C1 segment of cervical spinal cord (tissue), 14 donors: ENCODE data around the gene ANK2.
A peak's percentile ranks its signal among the peaks of the same experiment; 100 is the strongest.
"Not testable (repeated sequence)": the region's sequence is repeated elsewhere in the genome, so short reads cannot be mapped to it uniquely, and the experiment has no call there.

Source experiments
- DNase-seq, 14 donors: peaks; one replicate each; lab custom pipeline; 2025; lab: John Stamatoyannopoulos, UW

ANK2 gene

DNA sequence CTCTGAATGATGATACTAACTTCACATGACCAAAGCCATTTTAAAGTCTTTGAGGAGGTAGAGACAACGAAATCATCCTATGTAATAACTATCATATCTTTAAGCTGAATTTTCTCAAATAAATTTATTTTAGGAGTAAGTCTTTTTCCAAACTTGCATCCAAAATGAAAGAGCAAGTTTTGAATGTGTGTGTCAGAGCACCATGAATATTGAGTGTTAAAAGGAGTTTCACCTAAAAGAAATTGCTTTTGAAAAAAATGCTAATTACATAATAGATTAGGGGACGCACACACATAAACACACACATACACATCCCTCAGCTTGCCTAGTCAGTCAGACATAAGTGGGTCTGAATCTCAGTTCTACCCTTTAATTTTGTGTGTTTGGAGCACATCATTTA is 1.9 kb downstream of the ANK2 start:
- peak in 1 of 14 donors; percentile 49 for DNase-seq

DNA sequence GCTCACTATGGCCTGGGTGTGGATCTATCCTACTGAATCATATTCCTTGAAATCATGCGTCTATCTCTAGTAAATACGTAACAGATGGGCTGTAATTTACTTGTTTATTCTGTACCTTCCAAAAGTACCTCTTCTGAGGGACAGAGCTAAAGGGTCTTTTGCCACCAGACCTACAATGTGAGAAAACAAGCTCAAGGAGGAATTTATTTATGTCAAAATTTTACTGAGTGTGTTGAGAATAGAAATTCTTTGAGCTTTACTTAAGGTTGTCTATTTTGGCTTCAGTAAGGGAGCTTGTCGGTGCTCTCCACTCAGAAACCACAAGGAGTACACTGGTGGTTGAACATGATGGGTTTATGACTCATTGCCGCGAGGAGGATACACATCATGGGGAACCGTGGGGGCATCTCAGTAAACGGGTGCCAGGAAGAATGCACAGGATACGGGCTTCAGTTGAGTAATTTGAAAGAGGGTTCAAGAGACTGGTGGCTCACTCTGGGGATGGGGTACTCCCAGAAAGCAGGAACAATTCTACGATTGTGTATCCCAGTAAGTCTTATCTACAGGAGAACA is 3.0 kb downstream of the ANK2 start:
- DNase-seq = peak in 1 of 14 donors; percentile 72

DNA sequence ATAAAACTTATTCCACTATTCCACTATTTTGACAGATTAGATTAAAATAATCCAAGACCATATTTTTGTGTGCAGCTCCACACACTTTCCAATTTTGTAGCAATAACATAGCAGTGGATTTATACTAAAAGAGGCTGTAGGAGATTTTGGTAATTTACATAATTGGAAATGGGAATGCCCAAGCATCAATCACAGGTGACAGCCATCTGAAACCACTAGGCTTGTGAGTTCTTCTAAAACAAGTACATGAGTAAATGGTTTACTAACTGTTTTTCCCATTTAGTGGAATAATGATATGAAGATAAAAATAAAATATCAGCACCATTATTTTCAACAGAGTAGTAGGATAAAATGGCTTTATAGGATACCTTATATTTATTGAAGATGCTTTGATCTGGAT is 4.4 kb downstream of the ANK2 start:
- DNase-seq = no peak

DNA sequence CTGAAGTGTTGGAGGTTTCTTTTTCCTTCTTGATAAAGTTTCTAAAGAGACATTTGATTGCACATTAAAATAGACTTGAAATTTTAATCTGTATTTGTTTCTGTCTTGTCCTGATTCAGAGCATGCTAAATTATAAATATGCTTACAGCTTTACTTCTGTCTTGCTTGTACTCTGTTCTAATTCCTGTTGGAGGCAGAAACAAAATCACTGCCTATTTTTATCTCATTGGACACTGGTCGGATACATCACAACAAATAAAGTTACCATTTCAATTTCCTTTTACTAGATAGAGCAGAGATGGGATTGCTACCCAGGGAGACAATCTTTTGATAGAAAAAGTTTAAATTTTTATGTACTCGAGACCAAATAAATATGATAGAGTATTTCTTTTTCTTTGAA is 6.9 kb downstream of the ANK2 start:
- DNase-seq = no peak

DNA sequence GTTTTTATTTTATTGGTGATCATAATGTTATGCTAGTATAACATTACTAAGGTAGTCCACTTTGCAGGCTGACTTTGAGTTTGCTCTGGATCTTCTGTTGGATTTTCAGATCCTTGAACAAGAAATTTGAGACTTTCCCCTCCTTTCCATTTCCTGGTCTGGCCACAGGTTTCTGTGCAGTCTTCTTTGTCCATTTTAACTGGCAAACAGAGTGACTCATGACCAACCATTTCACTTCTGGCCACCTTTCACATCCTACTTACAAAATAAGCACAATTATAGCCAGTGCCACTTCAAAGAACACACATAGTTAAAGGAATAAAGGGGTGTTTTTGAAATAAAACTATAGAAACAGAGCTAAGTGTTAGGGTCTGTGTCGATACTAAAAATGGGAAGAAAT is 8.4 kb downstream of the ANK2 start:
- peak in 1 of 14 donors; percentile 13 for DNase-seq

DNA sequence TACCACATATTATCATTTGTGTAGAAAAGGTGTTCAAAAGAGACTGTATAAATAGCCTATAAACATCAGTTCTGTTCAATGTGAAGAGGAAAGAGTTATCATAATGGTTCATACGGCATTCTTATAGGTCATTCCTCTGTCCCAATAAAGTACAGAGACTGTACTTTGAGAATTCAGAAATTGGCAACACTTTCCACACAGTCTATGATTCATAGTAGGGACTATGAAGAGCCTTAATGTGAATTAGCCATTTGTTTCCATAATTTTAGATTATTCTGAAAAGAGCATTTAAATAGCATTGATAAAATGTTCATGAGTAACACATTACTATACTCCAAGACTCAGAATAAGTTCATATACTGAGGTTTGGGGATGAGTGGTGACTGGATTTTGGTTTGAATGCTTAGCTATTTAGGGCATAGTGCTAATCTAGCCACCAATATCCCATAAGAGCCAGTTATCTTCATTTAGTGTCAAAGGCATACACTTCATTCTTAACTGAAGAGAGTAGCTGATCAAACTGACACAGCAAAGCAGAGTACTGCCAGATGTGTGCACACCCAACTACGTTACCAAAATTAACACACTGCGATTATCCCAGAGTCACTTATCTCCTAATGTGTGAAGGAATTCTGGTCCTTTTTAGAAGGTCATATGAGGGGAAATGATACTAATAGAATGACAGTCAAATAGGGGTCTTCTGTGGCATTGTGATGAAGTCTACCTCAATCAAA is 10.2 kb downstream of the ANK2 start:
- DNase-seq = no peak

DNA sequence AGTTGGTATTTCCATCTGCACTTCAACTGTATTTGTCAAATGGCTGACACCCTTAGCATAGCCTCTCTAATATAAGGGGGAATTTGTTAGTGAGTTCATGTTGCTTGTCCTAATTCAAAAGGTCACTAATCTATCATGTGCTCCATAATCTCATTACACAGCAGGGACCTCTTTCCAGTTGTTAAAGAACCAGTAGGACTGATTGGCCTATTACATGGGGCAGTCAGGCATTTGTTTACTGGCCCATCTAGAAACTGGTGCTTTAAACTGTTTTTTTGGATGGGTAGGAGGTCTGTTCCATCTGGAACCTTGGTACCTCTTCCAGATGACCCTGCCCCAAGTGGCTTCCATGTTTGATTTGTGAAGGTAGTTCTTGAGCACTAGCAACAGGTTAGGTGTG is 11.4 kb downstream of the ANK2 start:
- no peak for DNase-seq

DNA sequence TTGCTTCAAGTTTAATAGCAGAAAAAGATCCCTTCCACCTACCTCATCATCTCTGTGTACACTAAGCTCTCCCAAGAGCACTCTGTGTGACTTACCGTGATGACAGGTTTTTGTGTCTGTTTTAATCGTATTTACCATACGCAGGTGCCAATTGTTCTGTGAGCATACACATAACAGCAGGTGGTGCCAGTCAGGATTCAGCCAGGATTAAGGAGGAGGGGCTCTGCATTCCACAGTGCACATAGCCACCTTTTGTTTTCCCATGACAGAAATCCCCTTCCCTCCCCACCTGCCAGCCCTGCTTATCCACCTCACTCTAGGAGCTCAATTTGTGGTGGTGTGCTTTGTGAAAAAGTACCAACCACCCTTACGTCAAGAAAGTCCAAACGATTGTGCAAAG is 14.8 kb downstream of the ANK2 start:
- peak in 1 of 14 donors; percentile 27 for DNase-seq

DNA sequence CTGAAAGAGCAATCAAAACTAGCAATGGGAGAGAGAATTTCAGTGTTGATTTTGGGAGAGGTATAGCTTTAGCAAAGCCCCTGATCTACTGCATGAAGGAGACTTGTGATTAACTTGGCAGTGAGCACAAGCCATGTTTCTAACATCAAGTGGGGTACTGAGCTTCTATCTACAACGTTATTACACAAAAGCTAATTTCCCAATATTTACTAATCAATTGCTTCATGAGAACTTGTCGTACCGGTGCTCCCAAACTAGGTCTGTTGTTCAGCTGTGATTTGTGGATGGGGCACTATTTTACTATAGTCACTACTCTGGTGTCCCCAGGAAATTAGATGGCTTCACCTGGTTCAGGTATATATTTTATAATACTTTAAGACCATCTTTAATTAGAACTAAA is 16.2 kb downstream of the ANK2 start:
- no peak for DNase-seq

DNA sequence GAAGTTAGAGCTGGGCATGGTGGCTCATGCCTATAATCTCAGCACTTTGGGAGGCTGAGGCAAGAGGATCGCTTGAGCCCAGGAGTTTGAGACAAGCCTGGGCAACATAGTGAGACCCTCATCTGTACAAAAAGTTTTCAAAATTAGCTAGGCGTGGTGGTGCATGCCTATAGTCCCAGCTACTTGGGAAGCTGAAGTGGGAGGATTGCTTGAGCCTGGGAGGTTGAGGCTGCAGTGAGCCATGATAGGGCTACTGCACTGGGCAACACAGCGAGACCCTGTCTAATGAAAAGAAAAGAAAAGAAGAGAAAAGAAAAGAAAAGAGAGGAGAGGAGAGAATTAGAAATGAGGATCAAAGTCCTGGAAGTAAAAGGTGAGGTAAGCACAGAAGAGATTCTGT is 19.3 kb downstream of the ANK2 start:
- DNase-seq = not testable (repeated sequence)

DNA sequence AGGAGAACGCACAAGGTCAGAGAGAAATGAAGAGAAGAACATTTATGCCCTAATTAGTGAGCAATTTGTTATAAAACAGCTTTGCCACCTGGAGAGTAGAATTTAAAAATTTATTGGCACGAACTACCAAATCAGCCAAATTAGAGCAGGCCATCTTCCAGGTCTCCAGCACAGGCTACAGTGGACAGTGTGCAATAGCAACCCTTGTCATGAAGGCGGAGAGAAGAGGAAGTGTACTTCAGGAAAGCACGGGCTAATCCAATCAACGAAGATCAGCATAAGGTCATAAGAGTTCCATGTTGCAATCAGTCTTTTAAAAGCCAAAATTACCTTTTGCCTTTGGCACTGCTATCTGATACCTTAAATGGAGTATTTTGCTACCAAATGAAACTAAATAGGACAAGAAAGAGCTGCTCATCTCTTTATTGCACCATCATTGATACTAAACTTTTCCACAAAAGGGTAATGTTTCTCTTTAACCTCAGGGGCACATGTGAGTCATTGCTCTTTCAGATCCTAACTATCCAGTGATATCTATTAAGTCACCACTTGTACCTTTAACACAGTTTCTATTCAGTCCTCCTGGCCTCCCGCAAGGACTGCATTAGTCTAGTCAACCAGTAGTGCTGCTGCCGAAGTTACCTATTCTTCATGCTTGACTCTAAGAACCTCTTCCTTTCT is 19.9 kb downstream of the ANK2 start:
- peak in 1 of 14 donors; percentile 62 for DNase-seq

DNA sequence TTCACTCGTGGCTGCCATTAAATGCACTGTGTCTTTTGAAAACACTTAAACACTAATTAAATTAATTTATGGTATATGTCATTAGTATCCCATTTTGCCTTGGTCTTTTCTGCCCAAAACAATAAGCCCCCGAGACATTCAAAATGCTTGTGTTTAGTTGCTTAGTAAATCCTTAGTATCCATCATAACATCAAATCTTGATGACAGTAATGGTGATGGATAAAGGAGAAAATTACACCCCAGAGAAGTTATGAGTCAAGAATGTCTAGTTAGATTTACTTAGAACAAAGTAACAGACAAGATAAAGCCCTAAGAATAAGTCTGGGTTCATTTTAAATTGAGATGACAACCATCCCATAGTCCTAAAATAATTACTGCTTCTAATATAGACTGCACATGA is 21.3 kb downstream of the ANK2 start:
- no peak for DNase-seq

DNA sequence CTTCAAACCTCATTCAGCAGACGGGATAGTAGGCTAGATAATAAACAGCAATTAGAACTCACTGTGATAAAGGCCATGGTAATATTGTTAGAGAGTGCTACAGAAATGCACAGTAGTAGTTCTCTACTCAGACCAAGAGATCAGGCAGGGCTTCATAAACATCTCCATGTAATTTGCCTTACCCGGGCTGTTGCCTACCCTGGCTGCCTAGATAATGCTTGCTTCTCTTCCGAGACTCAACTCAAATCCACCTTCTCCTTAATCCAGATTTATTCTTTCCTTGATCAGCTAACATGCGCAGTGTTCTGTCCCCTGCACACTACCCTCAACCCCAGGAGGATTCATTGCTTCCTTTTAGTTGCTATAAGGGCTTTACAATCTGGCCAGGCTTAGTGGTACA is 21.8 kb downstream of the ANK2 start:
- no peak for DNase-seq

DNA sequence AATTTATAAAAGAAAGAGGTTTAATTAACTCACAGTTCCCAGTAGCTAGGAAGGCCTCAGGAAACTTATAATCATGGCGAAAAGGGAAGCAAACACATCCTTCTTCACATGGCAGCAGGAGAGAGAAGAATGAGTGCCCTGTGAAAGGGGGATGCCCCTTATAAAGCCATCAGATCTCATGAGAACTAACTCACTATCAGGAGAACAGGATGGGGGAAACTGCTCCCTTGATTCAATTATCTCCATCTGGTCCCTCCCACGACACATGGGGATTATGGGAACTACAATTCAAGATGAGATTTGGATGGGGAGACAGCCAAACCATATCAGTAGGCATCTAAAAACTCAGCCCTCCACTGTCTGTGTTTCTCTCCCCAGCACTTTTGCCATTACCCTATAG is 22.4 kb downstream of the ANK2 start:
- no peak for DNase-seq

DNA sequence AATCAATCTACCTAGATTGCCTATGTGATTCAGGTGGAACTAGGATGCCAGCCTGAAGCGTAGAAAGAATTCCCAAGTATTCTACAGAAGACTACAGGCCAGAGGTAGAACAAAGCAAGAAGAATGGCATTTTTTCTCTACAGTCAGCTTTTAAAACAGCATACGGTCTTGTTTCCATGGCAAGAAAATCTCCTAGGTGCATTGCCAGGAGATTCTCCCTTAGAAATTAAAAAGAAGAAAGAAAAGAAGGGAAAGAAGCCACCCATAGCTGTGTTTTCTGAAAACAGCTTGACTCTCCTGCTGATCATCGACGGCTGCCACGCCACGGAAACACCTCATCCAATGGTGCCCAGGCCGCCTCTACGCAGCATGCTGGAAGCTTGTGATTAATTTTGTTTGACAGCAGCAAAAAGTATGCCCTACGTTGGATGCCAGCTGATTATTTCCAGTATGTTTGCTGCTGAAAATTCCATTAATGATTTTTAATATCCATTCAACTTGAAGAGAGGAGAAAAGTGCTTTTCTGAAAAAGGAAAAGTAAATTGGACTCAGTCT is 24.1 kb downstream of the ANK2 start:
- peak in 1 of 14 donors; percentile 78 for DNase-seq

DNA sequence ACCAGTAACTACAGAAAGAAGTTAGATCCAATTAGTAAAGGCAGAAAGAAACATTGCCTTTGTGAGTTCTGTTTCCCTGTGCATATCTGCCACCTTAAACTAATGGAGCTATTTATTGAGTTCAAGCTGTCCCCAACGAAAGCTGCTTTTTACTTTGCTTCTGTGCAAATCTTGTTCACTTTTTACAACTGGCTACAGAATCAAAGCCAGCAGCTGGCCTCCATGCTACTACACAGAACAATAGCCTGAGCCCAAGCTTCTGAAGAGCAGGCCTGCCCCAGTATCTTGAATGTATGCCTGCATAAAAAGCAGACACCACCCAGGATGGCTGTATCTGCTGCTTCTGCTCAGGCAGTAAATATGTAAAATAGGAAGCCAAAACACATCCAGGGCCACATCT is 28.1 kb downstream of the ANK2 start:
- peak in 4 of 14 donors; percentile 17 to 30 (median 22) for DNase-seq

DNA sequence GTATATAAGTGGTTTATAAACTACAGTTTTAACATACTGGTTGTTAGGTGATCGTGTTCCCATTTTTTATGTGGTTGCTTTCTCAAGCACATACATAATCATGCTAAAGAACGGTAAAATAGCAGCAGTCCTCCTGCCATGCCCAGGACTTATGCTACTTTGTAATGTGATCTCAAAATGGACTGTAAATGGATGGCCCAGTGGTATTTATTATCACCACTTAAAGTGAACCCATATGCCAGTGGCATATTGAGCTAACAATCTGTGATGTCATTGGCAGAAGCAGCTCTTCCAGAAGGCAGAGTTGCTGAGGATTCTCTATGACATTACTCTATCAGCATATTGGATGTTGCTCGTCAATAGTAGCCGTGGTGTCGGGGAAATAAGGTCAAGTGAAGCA is 28.6 kb downstream of the ANK2 start:
- peak in 1 of 14 donors; percentile 19 for DNase-seq

DNA sequence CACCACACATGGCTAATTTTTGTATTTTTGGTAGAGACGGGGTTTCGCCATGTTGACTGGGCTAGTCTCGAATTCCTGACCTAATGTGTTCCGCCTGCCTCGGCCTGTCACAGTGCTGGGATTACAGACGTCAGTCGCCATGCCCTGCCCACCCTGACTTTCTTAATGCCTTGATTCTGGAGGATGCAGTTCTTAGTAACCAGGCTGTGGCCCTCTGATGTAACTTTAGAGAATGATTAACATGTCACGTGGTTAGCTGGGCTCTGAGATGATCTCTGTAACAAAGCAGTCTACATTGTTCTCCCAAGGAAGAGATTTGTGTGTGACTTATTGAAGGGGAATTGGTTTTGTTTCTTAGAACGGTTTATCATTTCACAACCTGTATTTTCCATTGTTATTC is 30.6 kb downstream of the ANK2 start:
- peak in 3 of 14 donors; percentile 9 to 33 (median 17) for DNase-seq

DNA sequence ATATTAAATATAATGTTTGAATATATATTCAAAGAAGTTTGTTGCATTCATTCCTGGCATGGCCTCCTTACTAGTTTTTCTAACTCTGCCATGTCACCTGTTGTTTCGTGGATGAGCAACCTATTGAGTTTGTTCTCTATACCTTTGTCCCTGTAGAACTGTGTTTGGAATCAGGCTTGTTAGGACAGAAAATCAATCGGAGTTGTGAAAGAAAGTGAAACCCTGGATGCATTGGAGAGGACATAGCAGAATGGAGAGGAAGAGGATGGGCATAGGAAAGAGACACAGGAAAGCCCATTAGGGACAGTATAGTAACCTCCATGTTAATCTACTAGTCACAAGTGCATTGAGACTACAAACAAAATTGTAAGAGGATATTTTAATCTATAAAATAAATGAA is 31.2 kb downstream of the ANK2 start:
- DNase-seq = no peak

DNA sequence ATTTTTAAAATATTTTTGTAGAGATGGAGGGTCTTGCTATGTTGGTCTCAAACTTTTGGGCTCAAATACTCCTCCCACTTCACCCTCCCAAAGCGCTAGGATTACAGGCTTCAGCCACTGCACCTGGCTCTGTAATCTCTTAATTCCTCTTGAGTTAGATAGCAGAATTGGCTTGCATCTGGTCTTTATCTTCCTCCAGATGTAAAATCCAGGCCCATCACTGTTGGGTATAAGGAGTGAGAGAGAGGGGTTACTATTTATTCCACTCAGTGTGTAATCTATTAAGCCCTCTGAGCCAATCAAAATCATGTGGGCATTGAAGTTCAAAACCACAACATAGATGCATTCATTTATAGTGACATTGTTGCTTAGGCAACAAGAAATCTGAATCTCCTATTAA is 33.9 kb downstream of the ANK2 start:
- no peak for DNase-seq

DNA sequence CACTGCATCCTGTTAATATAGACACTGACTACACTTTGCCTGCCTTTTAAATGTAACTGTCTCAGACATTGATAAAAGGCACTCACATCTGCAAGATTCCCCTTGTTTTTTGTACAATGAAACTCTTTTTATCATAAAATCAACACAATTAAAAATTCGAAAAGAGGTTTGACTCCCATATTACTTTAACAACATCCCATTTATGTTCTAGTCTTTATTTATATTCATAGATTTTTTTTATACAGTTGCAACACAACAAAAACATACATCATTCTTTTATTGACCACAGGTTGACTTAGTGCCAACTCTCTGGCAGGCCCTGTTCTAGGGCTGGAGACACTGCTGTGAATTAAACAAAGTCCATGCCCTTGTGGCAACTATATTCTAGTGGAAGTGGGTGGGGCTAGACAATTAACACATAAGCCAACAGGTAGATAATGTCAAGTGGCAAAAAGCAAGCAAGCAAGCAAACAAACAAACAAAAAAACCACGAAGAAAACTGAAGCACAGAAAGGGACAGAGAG is 36.8 kb downstream of the ANK2 start:
- no peak for DNase-seq

DNA sequence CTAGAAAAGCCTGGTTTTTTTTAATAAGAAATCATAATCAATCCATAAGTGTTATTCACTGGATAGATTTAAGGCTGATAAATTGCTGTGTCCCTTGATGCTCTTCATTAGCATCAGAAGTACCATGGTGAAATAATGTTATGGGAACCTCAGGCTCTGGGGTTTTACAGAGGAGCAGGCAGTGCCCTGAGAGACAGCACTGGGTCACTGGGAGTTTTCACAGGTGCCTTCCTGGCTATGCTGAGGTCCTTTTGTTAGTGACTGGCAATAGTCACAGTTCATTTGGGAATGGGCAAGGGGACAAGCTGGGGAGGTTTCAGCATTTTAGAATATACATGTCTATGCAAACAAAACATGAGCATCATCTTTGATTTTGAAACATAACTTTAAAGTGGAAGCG is 38.6 kb downstream of the ANK2 start:
- DNase-seq = no peak
